HepG2 (cell line): ENCODE results near the gene BCL2L2. TPM values are rescaled to one million over a fixed set of nuclear protein-coding genes. Genes with fewer than 3 reads are reported as not detected.

Experiments used
- DMTF1 ChIP-seq: sonication (generic); formaldehyde crosslinking; IDR thresholded peaks from 2 replicates; pipeline ENCODE4 v1.4.0; 2020; ENCODE audit warnings: mild to moderate bottlenecking, missing genetic modification reagents
- FOXO4 ChIP-seq: sonication (generic); formaldehyde crosslinking; conservative IDR thresholded peaks from 2 replicates; pipeline ENCODE4 v1.8.1; 2023; ENCODE audit warnings: missing genetic modification reagents
- KLF12 ChIP-seq: sonication (generic); formaldehyde crosslinking; IDR thresholded peaks from 2 replicates; pipeline ENCODE4 v1.4.0; 2020; ENCODE audit warnings: missing genetic modification reagents, borderline replicate concordance
- MED8 ChIP-seq: sonication (generic); formaldehyde crosslinking; IDR thresholded peaks from 2 replicates; pipeline ENCODE4 v1.8.1; 2023; ENCODE audit warnings: mild to moderate bottlenecking, missing genetic modification reagents; ENCODE audit not compliant: insufficient replicate concordance
- PCBP1 ChIP-seq: fragments of 200-400 bp; formaldehyde crosslinking; IDR thresholded peaks from 2 replicates; pipeline ENCODE4 v1.6.1; 2017; ENCODE audit warnings: mild to moderate bottlenecking, low read depth, low read length, borderline replicate concordance
- SRY ChIP-seq: sonication (generic); formaldehyde crosslinking; IDR thresholded peaks from 2 replicates; pipeline ENCODE4 v1.8.0; 2022; ENCODE audit warnings: mild to moderate bottlenecking, missing genetic modification reagents
- U2AF2 ChIP-seq: fragments of 200-400 bp; formaldehyde crosslinking; IDR thresholded peaks from 2 replicates; pipeline ENCODE4 v1.6.1; 2017; ENCODE audit warnings: low read depth, mild to moderate bottlenecking, low read length
- ZFP82 ChIP-seq: sonication (generic); formaldehyde crosslinking; IDR thresholded peaks from 2 replicates; pipeline ENCODE4 v1.5.1; 2020; ENCODE audit warnings: mild to moderate bottlenecking, missing genetic modification reagents, borderline replicate concordance
- ZNF10 ChIP-seq: sonication (generic); formaldehyde crosslinking; IDR thresholded peaks from 2 replicates; pipeline ENCODE4 v1.4.0; 2020; ENCODE audit warnings: mild to moderate bottlenecking, low read depth, missing genetic modification reagents, borderline replicate concordance
- ZNF124 ChIP-seq: sonication (generic); formaldehyde crosslinking; IDR thresholded peaks from 2 replicates; pipeline ENCODE4 v1.4.0; 2020; ENCODE audit warnings: missing genetic modification reagents
- ZNF30 ChIP-seq: sonication (generic); formaldehyde crosslinking; IDR thresholded peaks from 2 replicates; pipeline ENCODE4 v1.5.0; 2020; ENCODE audit warnings: mild to moderate bottlenecking, missing genetic modification reagents
- ZNF724P ChIP-seq: sonication (generic); formaldehyde crosslinking; IDR thresholded peaks from 2 replicates; pipeline ENCODE4 v1.8.0; 2022; ENCODE audit warnings: missing genetic modification reagents, borderline replicate concordance
- ZNF747 ChIP-seq: sonication (generic); formaldehyde crosslinking; IDR thresholded peaks from 2 replicates; pipeline ENCODE4 v1.8.1; 2023; ENCODE audit warnings: missing genetic modification reagents, mild to moderate bottlenecking, borderline replicate concordance
- ZSCAN9 ChIP-seq: IDR thresholded peaks from 2 replicates; pipeline ENCODE4 v1.6.1; 2016; ENCODE audit warnings: borderline replicate concordance
- polyA plus RNA-seq, 8 experiments: library from polyadenylated mRNA; depleted of rRNA in 3 of 8; stranded (reverse) in 7 of 8; unstranded in 1 of 8; fragments of >200 nt; fragmentation: Illumina TruSeq in 4 of 8; extraction: Trizol in 4 of 8; gene quantifications; 2 replicates each; pipeline versions ENCODE4 v1.2.1 to v1.2.3, GENCODE V29; 2011 to 2016; ENCODE audit warnings: low read depth in 4 of 8, missing spikeins in 1 of 8, mixed read lengths in 1 of 8; ENCODE audit not compliant: insufficient read depth in 1 of 8
- total RNA-seq, 5 experiments: library from RNA; depleted of rRNA; stranded (reverse); fragments of >200 nt; fragmentation: Illumina TruSeq; extraction: Trizol; gene quantifications; 2 replicates each; pipeline ENCODE4 v1.2.3, GENCODE V29; 2016; ENCODE audit warnings: low read depth in 1 of 5
- TF ChIP-seq, protein P1 (sequence below): sonication (generic); formaldehyde crosslinking; IDR thresholded peaks from 2 replicates; pipeline ENCODE4 v1.5.0; 2020; ENCODE audit warnings: mild to moderate bottlenecking, missing genetic modification reagents, borderline replicate concordance
- TF ChIP-seq, protein P2 (sequence below): sonication (generic); formaldehyde crosslinking; IDR thresholded peaks from 2 replicates; pipeline ENCODE4 v1.4.0; 2020; ENCODE audit warnings: mild to moderate bottlenecking, missing genetic modification reagents
- TF ChIP-seq, protein P3 (sequence below), 2 experiments: sonication (generic) in 1 of 2; formaldehyde crosslinking in 1 of 2; IDR thresholded peaks; 2 replicates each; pipeline versions ENCODE4 v1.4.0 to v1.6.1; 2016 to 2020; ENCODE audit warnings: borderline replicate concordance in 1 of 2, low read depth in 1 of 2, mild to moderate bottlenecking in 1 of 2, missing genetic modification reagents in 1 of 2

The BCL2L2 gene
- total and polyA plus RNA-seq, 2 of the 13 experiments (the other 11 are each of a cell fraction or from before 2014, with no cell fraction given), result 28.1 to 49.8 TPM

DNA sequence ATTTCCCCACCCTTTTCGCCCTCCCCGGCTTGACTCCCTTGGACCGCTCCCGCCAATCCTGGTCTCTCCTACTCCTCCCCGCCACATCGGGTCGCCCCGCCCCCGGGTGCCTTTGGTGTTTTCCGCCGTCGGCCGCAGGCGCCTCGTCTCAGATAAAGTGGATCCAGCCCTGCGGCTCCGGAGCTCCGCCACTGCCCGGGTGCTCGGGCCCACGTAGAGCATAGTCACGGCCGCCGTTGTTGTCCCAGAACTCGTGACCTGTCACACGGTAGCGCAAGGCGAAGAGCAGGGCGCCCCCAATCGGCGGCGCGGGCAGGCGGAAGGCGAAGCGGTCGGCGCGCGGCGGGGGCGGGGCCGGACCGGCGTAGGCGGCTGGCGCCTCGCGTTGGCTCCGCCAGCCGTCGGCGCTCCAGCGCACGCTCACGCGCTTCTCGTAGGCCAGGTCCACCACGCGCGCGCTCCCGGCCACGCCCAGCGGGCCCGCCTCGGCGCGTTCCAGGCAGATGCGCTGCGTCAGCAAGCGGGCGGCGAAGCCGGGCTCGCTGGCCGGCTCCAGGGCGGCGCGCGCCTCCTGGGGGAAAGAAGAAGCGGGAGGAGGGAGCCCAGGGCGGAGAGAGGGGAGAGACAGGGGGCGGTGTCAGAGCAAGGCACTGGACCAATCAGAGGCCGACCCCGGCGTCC is 5.2 kb upstream of the BCL2L2 start (continued):
- TF ChIP-seq ZNF30, result no peak
- no peak for TF ChIP-seq FOXO4
- no peak for TF ChIP-seq SRY (CRISPR knock-in tag)
- peak; percentile 98; the same call in 1 of the 2 replicates for TF ChIP-seq KLF12 (CRISPR knock-in tag)
- TF ChIP-seq ZSCAN9 (CRISPR knock-in tag), result peak; percentile 41; the same call in 1 of the 2 replicates
- no peak for TF ChIP-seq ZFP82 (CRISPR knock-in tag)
- TF ChIP-seq MED8 (CRISPR knock-in tag), result peak; percentile 64
- peak; percentile 95 for TF ChIP-seq ZNF124 (CRISPR knock-in tag)
- TF ChIP-seq U2AF2, result 0 out of 2 replicates have a peak, but pooled peaks have one; percentile 92
- 0 out of 2 replicates have a peak, but pooled peaks have one; percentile 52 for TF ChIP-seq PCBP1
- TF ChIP-seq, protein P1, sequence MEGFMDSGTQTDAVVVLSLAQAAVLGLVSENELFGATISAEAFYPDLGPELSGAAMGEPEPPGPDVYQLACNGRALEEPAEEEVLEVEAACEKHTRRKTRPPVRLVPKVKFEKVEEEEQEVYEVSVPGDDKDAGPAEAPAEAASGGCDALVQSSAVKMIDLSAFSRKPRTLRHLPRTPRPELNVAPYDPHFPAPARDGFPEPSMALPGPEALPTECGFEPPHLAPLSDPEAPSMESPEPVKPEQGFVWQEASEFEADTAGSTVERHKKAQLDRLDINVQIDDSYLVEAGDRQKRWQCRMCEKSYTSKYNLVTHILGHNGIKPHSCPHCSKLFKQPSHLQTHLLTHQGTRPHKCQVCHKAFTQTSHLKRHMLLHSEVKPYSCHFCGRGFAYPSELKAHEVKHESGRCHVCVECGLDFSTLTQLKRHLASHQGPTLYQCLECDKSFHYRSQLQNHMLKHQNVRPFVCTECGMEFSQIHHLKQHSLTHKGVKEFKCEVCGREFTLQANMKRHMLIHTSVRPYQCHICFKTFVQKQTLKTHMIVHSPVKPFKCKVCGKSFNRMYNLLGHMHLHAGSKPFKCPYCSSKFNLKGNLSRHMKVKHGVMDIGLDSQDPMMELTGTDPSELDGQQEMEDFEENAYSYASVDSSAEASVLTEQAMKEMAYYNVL (CRISPR knock-in tag), result peak; percentile 25; the same call in 1 of the 2 replicates
- TF ChIP-seq, protein P2, sequence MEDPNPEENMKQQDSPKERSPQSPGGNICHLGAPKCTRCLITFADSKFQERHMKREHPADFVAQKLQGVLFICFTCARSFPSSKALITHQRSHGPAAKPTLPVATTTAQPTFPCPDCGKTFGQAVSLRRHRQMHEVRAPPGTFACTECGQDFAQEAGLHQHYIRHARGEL (CRISPR knock-in tag), result no peak; the same call in 1 of the 2 replicates
- peak; percentile 90; the same call in 1 of the 2 replicates for TF ChIP-seq ZNF747 (CRISPR knock-in tag)
- TF ChIP-seq, protein P3, sequence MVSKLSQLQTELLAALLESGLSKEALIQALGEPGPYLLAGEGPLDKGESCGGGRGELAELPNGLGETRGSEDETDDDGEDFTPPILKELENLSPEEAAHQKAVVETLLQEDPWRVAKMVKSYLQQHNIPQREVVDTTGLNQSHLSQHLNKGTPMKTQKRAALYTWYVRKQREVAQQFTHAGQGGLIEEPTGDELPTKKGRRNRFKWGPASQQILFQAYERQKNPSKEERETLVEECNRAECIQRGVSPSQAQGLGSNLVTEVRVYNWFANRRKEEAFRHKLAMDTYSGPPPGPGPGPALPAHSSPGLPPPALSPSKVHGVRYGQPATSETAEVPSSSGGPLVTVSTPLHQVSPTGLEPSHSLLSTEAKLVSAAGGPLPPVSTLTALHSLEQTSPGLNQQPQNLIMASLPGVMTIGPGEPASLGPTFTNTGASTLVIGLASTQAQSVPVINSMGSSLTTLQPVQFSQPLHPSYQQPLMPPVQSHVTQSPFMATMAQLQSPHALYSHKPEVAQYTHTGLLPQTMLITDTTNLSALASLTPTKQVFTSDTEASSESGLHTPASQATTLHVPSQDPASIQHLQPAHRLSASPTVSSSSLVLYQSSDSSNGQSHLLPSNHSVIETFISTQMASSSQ (IDR thresholded peaks at IDR 0.05; ENCODE audit: low read depth), result peak; percentile 50; the same call in 1 of the 2 replicates
- TF ChIP-seq, protein P3 (CRISPR knock-in tag; IDR thresholded peaks at IDR 0.05; ENCODE audit: borderline replicate concordance), result no peak
- peak; percentile 96 for TF ChIP-seq ZNF724P (CRISPR knock-in tag)
- TF ChIP-seq ZNF10 (CRISPR knock-in tag), result no peak
- TF ChIP-seq DMTF1 (CRISPR knock-in tag), result no peak
